Activated T-helper 17 cell treated with anti-CD3 and anti-CD28 coated beads, Interleukin-2, amount 50 U/mL, for 72 hours (primary cell): ENCODE results near the gene OSM. TPM values are rescaled to one million over a fixed set of nuclear protein-coding genes. Genes with fewer than 3 reads are reported as not detected.

ENCODE experiments used
- ATAC-seq: fragments of 150-1000 bp; cut with Tn5 transposase; replicated peaks from 2 replicates; pipeline ENCODE4 v1.10.0; 2021; ENCODE audit warnings: mild to moderate bottlenecking, moderate library complexity
- H3K27ac Mint-ChIP-seq: one replicate; pipeline ENCODE4 v1.8.0; 2022; ENCODE audit warnings: mixed read lengths
- H3K27me3 Mint-ChIP-seq: one replicate; pipeline ENCODE4 v1.8.0; 2022; ENCODE audit warnings: mixed read lengths
- H3K36me3 Mint-ChIP-seq: one replicate; pipeline ENCODE4 v1.8.0; 2022; ENCODE audit warnings: low read depth, mild to moderate bottlenecking, mixed read lengths
- H3K4me1 Mint-ChIP-seq: one replicate; pipeline ENCODE4 v1.8.0; 2022; ENCODE audit warnings: mixed read lengths
- H3K4me3 Mint-ChIP-seq: one replicate; pipeline ENCODE4 v1.8.0; 2022; ENCODE audit warnings: mild to moderate bottlenecking, mixed read lengths
- H3K9me3 Mint-ChIP-seq: one replicate; pipeline ENCODE4 v1.8.0; 2022; ENCODE audit warnings: mixed read lengths
- total RNA-seq, 2 donors: library from RNA; stranded (reverse); gene quantifications; one replicate each; pipeline ENCODE4 v1.2.3, GENCODE V29; 2022

OSM gene
- total RNA-seq, 2 donors from 2014 or later, result 41.1 to 88.6 TPM

DNA sequence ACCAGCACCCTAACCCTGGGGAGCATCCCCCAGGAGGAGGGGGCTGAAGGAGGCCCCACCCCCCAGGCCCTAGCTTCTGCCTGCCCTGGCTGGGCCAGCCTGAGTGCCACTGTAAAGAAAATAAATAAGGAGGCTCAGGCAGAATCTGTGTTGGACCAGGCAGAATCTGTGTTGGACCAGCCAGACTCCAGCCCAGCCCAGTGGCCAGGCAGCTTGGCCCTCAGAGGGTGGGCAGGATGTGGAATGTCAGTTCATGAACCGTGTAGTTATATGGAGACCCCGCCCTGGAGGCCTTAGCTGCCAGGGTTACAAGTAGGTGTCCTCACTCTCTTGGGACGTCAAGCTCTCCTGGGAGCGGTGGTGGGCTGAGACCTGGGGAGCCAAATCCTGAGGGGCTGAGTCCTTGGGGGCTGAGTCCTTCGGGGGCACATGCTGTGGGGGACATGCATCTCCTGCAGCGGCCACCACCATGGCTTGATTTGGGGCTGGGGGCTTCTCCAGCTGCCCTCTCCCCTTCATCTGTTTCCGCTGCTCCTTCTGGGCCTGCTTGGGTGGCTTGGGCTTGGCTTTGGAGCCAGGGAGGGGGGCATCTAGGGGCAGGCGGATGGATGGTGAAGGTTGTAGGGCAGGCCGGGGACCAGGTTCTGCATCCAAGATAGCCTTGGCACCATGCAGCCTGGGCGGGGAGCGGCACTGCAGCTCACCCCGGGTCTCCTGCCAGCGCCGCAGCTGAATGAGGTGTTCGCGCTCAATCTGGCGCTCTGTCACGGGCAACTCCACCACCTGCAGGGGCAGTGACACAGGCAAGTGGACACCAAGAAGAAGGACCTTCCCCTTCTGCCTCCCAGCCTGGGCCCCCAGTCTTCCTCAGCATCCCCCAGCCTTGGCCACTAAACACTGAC lies 25.7 kb upstream of the OSM start:
- H3K27ac Mint-ChIP-seq, result no peak overlapping the region
- no peaks in the 10 kb centered on the region for H3K9me3 Mint-ChIP-seq
- H3K4me1 Mint-ChIP-seq, result peaks cover 6% of the 10 kb centered on the region
- H3K36me3 Mint-ChIP-seq, result peaks cover 42% of the 10 kb centered on the region
- no peak overlapping the region for H3K4me3 Mint-ChIP-seq
- H3K27me3 Mint-ChIP-seq, result no peaks in the 10 kb centered on the region
- ATAC-seq, result no peak

DNA sequence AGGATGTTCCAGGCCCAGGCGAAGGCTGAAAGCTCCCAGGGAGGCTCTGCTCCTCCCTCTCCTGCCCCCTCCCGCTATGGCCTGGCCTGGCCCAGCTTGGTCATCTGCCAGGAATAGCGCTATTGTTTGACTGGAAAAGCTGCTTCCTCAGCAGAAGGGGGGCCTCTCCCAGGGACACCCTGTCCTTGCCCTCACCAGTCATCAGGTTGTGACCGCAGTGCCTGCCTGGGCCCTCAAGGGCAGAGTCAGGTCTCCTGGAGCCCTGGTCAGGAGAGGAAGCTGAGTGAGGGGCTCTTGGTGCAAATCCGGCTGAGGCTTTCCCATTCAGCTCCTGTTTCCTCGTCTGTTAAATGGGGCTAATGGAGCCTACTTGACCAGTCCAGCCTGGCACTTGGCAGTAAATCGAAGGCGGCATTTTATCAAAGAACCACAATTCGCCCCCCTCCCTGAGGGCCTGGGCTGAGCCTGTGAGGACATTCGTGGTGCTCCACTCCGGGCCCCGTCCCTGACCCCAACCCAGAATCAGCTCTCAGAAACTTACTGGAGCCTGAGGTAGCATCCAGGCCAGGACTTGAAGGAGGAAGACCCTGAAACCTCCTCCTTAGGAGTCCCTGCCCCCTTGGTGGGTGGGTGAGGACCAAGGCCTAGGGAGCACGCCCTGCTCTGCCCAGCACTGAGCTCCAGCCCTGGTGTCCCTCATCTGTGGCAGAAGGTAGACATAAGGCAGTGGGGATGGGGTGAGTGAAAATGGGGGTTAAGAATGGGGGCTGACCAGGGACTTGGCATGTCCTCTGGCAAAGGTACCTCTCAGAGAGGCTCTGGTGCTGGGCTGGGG lies 24.6 kb upstream of the OSM start:
- H3K36me3 Mint-ChIP-seq, result peaks cover 32% of the 10 kb centered on the region
- ATAC-seq, result no peak
- H3K27ac Mint-ChIP-seq, result no peak overlapping the region
- H3K4me3 Mint-ChIP-seq, result no peak overlapping the region
- no peaks in the 10 kb centered on the region for H3K9me3 Mint-ChIP-seq
- H3K4me1 Mint-ChIP-seq, result peaks cover 6% of the 10 kb centered on the region
- H3K27me3 Mint-ChIP-seq, result no peaks in the 10 kb centered on the region

GRCh38 chr22:30290342-30291057 lies 23.8 kb upstream of the OSM start:
- ATAC-seq, result no peak
- H3K36me3 Mint-ChIP-seq, result peaks cover 26% of the 10 kb centered on the region
- H3K27me3 Mint-ChIP-seq, result no peaks in the 10 kb centered on the region
- H3K4me1 Mint-ChIP-seq, result peaks cover 6% of the 10 kb centered on the region
- H3K4me3 Mint-ChIP-seq, result peak overlapping the region; percentile 79
- H3K9me3 Mint-ChIP-seq, result no peaks in the 10 kb centered on the region
- H3K27ac Mint-ChIP-seq, result peak overlapping the region; percentile 84

GRCh38 chr22:30289980-30290313 lies 23.3 kb upstream of the OSM start:
- Mint-ChIP-seq H3K4me3 (peak overlapping the region; percentile 79), H3K36me3 (peaks cover 26% of the 10 kb centered on the region), H3K27me3 (no peaks in the 10 kb centered on the region), H3K4me1 (peaks cover 6% of the 10 kb centered on the region), H3K27ac (peak overlapping the region; percentile 84), H3K9me3 (no peaks in the 10 kb centered on the region)
- peak; percentile 18 for ATAC-seq

DNA sequence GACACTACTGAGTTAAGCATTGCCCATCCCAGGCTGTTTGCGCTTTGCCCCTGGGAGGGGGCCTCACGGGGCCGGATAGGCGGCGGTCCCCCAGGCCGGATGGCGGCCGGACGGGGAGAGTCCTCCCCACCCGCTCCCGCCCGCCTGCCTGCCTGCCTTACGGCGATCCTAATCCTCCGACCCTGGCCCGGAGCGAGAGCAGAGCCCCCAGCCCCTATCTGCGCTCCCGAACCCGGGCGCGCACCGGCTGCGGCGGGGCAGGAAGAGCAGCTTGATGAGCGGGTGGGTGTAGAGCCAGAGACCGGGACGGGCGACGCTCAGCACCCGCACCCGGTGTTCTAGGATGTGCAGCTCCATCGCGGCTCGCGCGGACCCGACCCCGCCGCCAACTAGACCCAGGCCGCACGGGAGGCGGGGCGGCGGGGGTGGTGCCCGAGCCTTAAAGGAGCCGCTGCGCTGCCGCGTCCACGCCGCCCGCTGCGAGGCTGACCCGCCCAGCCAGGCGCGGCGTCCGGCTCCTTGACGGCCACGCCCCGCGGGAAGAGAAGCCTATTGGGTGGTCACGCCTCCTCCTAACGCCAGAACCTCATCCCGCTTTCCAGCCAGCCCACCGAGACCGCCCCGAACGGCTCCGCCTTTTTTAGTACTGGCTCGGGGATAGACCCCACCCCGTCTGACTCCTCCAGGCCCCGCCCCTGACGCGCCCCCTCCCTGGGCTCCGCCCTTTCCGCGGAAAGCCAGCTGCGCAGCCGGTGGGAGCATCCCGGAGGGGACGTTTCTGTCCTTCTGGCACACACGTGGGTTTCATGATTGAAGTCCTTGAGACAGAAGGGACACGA lies 22.7 kb upstream of the OSM start, which contains the start of gene CASTOR1:
TSS of gene CASTOR1 (minus strand) at position 365 of the 839 bp plus-strand sequence. CDS start at position 357, 8 bp downstream.
- Mint-ChIP-seq H3K27ac (peak within 1 kb of the TSS; percentile 84), H3K4me3 (peak within 1 kb of the TSS; percentile 79), H3K9me3 (no peaks in the 10 kb centered on the region), H3K36me3 (peaks cover 23% of the 10 kb centered on the region), H3K4me1 (peaks cover 6% of the 10 kb centered on the region), H3K27me3 (no peaks in the 10 kb centered on the region)
- peak; percentile 90 for ATAC-seq

DNA sequence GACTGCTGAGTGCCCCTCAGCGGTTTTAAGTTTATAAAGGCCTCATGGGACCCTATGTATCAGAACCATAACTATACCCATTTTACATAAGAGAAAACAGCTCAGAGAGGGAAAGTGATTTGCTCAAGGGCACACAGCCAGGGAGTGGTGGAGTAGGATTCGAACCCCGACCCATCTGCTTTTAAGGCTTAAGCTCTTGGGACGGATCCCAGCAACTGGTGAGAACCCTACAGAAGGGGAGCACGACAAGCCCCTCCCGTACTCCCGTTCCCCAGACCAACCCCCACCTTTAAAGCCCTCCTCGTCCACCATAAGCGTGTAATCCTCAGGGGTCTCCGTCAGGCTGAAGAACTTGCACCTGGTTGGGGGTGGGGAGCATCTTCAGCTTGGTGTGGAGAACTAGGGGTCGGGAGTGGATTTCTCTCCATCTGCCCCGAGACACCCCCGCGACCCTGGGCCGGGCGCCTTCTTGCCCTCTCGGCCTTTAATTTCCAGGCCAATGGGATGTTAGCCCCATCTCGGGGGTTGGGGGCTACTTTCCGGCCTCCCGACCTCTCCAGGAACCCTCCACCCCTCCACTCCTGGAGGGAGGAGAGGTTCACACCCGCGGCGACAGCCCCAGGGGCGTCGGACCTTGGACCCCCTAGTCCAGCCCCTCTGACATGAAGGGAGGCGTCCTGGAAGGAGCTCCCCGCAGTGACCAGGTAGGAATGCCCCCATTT lies 21.9 kb upstream of the OSM start:
- H3K36me3 Mint-ChIP-seq, result peaks cover 16% of the 10 kb centered on the region
- H3K4me1 Mint-ChIP-seq, result peaks cover 6% of the 10 kb centered on the region
- H3K27me3 Mint-ChIP-seq, result no peaks in the 10 kb centered on the region
- no peak for ATAC-seq
- peak overlapping the region; percentile 79 for H3K4me3 Mint-ChIP-seq
- H3K9me3 Mint-ChIP-seq, result no peaks in the 10 kb centered on the region
- H3K27ac Mint-ChIP-seq, result peak overlapping the region; percentile 82

DNA sequence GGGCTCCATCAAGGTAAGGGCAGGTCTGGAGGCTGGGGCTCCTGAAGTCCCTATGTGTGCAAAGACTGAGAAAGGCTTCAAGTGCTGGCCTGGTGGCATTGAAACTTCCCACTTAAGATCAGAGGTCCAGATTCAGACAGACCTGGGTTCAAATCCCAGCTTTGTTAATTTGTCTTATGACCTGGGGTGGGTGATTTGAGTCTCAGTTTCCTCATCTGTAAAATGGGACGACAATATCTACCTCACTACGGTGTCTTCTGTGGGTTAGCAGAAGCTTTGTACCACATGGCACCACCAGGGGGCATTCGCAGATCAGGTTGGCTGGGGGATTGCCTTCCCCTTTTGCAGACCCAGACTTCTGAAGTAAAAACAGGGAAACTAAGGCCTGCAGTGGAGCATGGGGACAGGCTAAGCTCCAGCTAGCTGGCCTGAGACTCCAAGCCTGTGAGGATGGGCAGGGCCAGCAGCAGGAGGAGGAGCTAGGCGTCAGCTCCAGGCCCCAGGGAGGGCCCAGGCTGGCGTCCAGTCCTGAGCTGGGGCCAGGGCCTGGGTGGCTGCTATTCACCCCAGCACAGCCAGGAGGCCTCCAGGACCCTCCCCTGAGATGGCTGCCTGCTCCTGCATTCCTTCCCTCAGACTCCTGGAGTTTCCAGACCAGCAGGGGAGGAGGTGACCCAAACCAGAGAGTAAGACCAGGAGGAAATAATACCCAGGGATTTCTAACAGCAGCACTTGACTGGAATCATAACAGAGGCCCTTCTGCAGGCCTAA lies 21.2 kb upstream of the OSM start:
- peaks cover 8% of the 10 kb centered on the region for H3K36me3 Mint-ChIP-seq
- peak overlapping the region; percentile 82 for H3K27ac Mint-ChIP-seq
- no peaks in the 10 kb centered on the region for H3K27me3 Mint-ChIP-seq
- peaks cover 10% of the 10 kb centered on the region for H3K4me1 Mint-ChIP-seq
- no peaks in the 10 kb centered on the region for H3K9me3 Mint-ChIP-seq
- peak; percentile 45 for ATAC-seq
- peak overlapping the region; percentile 79 for H3K4me3 Mint-ChIP-seq

DNA sequence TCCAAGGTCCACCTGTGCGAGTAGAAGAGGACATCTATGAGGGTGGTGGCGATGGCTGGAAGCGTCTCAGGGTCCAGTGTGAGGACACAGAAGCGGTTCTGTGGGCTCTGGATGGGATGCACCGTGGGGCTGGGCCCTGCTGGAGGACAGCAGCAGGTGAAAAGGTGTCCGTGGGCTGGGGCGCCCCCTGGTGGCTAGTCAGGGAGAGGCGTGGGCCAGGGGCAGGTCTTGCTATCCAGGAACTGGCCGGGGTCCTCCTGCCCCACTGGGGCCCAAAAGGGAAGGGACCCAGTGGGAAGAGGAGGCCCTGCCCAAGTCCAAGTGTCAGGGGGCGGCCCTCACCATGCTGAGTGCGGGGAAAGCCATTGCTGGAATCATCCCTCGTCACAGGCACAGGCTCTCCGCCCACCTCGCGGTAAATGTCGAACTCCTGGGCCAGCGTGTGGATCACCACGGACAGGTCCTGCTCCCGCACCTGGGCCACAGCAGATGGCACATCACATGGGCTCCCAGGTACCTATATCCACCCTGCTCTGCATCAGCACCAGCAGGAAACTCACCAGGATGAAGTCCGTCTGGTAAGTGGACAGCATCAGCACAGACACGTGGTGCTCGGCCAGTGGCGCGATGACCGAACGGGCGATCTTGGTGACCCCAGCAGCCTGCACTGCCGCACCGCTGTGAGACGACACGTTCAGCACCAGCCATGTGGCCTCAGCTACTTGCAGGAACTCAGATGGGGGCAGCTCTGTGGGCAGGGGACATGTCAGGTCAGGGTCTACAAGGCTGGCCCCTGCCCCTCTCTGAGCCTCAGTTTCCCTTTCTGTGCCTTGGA lies 20.4 kb upstream of the OSM start:
- peak overlapping the region; percentile 82 for H3K27ac Mint-ChIP-seq
- no peaks in the 10 kb centered on the region for H3K27me3 Mint-ChIP-seq
- peak overlapping the region; percentile 79 for H3K4me3 Mint-ChIP-seq
- H3K36me3 Mint-ChIP-seq, result peaks cover 8% of the 10 kb centered on the region
- ATAC-seq, result peak; percentile 28
- peaks cover 14% of the 10 kb centered on the region for H3K4me1 Mint-ChIP-seq
- H3K9me3 Mint-ChIP-seq, result no peaks in the 10 kb centered on the region

DNA sequence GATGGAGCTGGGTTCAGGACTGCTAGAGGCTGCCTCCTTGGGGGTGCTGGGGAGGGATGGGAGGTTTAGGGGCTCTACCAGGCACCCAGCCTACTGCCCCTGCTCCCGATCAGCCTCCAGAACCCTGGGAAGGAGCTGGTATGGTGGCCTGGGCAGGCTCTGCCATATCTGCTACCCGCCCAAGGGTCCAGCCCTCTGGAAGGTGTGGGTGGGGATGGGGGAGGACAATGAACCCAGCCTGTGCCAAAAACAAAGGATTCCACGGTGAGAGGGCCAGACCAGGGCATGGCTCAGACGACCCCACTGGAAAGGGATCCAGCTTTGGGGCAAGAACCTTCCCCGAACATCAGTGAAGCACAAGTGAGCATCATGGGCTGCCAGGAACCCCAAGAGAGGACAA lies 19.7 kb upstream of the OSM start:
- H3K27ac Mint-ChIP-seq, result peak overlapping the region; percentile 41
- ATAC-seq, result no peak

GRCh38 chr22:30285846-30286200 lies 19.2 kb upstream of the OSM start:
- no peaks in the 10 kb centered on the region for H3K27me3 Mint-ChIP-seq
- no peaks in the 10 kb centered on the region for H3K36me3 Mint-ChIP-seq
- H3K4me1 Mint-ChIP-seq, result peaks cover 14% of the 10 kb centered on the region
- no peak for ATAC-seq
- no peak overlapping the region for H3K27ac Mint-ChIP-seq
- H3K4me3 Mint-ChIP-seq, result no peak overlapping the region
- no peaks in the 10 kb centered on the region for H3K9me3 Mint-ChIP-seq

More for the DNA sequence above, 19.7 kb upstream of the OSM start:
- Mint-ChIP-seq H3K9me3 (no peaks in the 10 kb centered on the region), H3K27me3 (no peaks in the 10 kb centered on the region), H3K4me3 (no peak overlapping the region), H3K36me3 (peaks cover 2% of the 10 kb centered on the region), H3K4me1 (peaks cover 14% of the 10 kb centered on the region)

GRCh38 chr22:30285176-30285845 lies 18.7 kb upstream of the OSM start:
- H3K4me1 Mint-ChIP-seq, result peaks cover 14% of the 10 kb centered on the region

More at GRCh38 chr22:30285176-30285845, 18.7 kb upstream of the OSM start:
- no peaks in the 10 kb centered on the region for H3K9me3 Mint-ChIP-seq
- no peak for ATAC-seq
- H3K27me3 Mint-ChIP-seq, result no peaks in the 10 kb centered on the region
- no peaks in the 10 kb centered on the region for H3K36me3 Mint-ChIP-seq
- peak overlapping the region; percentile 58 for H3K27ac Mint-ChIP-seq
- no peak overlapping the region for H3K4me3 Mint-ChIP-seq
